ENCODE results near the gene ANKLE1.

The ANKLE1 gene

DNA sequence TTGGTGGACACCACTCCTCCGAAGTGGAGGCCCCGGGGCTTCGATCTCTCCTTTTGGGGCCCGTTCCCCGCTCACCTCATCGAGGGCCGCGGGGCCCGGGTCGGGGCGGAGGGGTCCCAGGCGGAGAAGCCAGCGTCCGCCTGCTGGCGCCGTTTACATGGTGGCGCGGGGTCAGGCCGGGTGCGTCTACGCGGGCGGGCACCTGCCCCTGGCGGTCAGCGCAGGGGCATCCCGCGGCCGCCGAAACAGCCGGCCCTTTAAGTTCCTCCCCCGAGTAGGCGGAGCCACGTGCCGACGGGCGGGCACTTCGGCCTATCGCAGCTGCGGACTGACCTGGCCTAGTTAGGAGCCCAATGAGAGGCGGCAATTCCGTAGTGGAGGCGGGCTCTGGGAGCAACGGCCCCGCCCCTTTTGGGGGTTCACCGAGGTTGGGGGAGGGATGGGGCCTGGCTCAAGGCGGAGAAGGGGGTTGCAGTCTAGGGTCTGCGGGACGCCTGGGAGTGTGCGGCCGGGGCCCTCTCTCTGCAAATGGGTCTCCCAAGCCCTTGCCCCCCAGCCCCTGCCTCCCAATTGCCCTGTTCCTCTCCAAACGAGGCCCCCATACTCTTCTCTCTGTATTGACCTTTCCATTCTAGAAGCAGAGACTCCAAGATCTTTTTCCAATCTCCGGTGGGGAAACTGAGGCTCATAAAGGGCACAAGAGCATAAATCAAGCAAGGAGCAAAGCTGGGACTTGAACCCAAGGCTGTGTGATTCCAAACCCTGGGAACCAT lies 21.7 kb downstream of the ANKLE1 start, which contains the start of gene ABHD8:
ABHD8 (minus strand) TSS at position 259 of the 773 bp plus-strand sequence. CDS start 1,809 bp downstream, outside the sequence.
- H3K4me3 ChIP-seq (ENCODE audit: low read depth, low read length): peak within 1 kb of the TSS; percentile 75
- no peak for TF ChIP-seq CTCF (conservative IDR thresholded peaks at IDR 0.05; ENCODE audit: low read depth, low read length)
- DNase-seq (ENCODE audit: low read depth): peak; percentile 97

DNA sequence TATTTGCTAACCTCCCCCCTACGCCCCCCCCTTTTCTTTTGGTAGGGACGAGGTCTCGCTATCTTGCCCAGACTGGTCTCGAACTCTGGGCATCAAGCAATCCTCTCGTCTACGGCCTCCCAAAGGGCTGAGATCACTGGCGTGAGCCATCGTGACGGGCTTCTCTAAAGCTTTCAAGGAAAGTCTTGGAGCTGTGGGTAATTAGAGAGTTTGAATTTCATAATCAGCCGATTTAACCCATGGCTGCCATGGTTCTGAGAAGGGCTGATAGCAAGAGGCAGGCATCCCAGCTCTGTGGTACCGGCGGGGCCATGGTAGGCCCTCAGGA lies 22.2 kb downstream of the ANKLE1 start:
- TF ChIP-seq CTCF (conservative IDR thresholded peaks at IDR 0.05; ENCODE audit: low read depth, low read length): no peak
- no peak overlapping the region for H3K4me3 ChIP-seq (ENCODE audit: low read depth, low read length)
- no peak for DNase-seq (ENCODE audit: low read depth)

DNA sequence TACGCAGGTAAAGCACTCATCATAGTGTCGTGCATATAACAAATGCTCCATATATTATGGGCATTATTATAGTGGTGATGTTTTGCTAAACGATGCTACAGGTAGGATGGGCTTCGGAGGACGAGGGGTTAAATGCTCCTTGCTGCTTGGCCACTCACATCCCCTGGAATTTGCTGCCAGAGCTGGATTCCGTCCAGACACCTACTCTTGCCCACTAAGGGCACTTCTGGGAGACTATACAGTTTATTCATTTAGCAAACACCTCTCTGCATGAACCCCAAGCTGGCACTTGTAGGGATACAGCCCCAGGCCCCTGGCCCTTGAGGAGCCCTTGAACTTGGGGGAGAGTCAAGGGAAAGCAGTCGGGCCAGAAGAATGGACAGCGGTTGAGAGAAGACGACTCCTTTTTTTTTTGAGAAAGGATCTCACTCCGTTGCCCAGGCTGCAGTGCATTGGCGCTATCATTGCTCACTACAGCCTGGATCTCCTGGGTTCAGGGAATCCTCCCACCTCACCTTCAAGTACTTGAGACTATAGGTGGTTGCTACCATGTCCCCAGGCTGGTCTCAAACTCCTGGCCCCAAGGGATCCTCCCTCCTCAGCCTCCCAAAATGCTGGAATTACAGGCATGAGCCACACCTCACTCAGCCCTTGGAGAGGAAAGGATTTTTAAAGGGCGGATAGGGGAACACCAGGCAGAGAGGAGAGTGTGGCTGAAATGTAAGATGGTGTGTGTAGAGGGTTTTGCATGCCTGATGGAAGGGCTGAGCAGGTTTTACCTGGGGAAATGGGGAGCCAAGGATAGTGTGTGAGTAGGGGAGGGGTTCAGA lies 22.9 kb downstream of the ANKLE1 start:
- H3K4me3 ChIP-seq (ENCODE audit: low read depth, low read length): no peak overlapping the region
- no peak for DNase-seq (ENCODE audit: low read depth)

GRCh38 chr19:17305216-17305516 lies 23.5 kb downstream of the ANKLE1 start:
- peak overlapping the region; percentile 89 for H3K4me3 ChIP-seq (ENCODE audit: low read depth, low read length)
- TF ChIP-seq CTCF (conservative IDR thresholded peaks at IDR 0.05; ENCODE audit: low read depth, low read length): no peak
- no peak for DNase-seq (ENCODE audit: low read depth)

More for the DNA sequence above, 22.9 kb downstream of the ANKLE1 start:
- no peak for TF ChIP-seq CTCF (conservative IDR thresholded peaks at IDR 0.05; ENCODE audit: low read depth, low read length)

- TF ChIP-seq CTCF (conservative IDR thresholded peaks at IDR 0.05; ENCODE audit: low read depth, low read length): peak; percentile 75
- peak within 1 kb of the TSS; percentile 89 for H3K4me3 ChIP-seq (ENCODE audit: low read depth, low read length)
- DNase-seq (ENCODE audit: low read depth): peak; percentile 99
These were observed 24.0 kb downstream of the ANKLE1 start, which contains the start of gene MRPL34 for GRCh38 chr19:17305517-17306284. MRPL34 (plus strand) TSS chr19:17305872; CDS start chr19:17305893, 21 bp downstream.

DNA sequence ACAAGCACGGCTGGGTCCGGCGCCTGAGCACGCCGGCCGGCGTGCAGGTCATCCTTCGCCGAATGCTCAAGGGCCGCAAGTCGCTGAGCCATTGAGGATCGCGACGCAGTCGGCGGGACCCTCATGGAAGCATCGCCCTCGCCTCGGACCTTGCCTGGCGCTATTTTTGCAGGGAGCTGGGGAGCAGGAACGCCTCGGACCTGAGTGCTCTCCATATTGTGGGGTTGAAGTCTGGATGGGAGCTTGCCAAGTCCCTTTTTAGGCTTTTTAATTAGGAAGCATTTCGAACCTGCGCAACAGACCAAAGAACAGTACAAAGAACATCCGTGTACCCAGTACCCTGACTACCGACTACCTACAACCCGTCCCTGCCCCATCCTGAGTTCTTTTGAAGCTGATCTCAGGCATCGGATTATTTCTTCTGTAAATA lies 24.6 kb downstream of the ANKLE1 start:
- no peak for TF ChIP-seq CTCF (conservative IDR thresholded peaks at IDR 0.05; ENCODE audit: low read depth, low read length)
- no peak for DNase-seq (ENCODE audit: low read depth)
- H3K4me3 ChIP-seq (ENCODE audit: low read depth, low read length): peak overlapping the region; percentile 89
